Measurements from ENCODE around the gene DDX51. TPM values are rescaled to one million over a fixed set of nuclear protein-coding genes. Genes with fewer than 3 reads are reported as not detected.

DDX51 gene
- total RNA-seq, 2 donors from 2014 or later = 16.1 to 27.4 TPM

- no peak for ATAC-seq
- no peak overlapping the region for H3K4me3 ChIP-seq
- peaks cover 0 to 2% of the 10 kb centered on the region in 2 donors for H3K36me3 ChIP-seq (replicated peaks in 1 of 2; ENCODE audit: insufficient read depth in 1 of 2, low read depth in 2 of 2)
- WGBS, 2 donors = 96% methylated on average over 8 to 13 of the region's 13 CpGs
- no peaks in the 10 kb centered on the region for H3K4me1 ChIP-seq
- intact Hi-C loops (cut with DNase I) = no loop called here
- TF ChIP-seq CTCF (IDR thresholded peaks at IDR 0.05) = no peak
- TF ChIP-seq POLR2A (IDR thresholded peaks at IDR 0.05) = no peak
- H3K27ac ChIP-seq = no peak overlapping the region
- H3K9me3 ChIP-seq = no peaks in the 10 kb centered on the region
- no peaks in the 10 kb centered on the region for H3K27me3 ChIP-seq
- no peak for DNase-seq
Measured at GRCh38 chr12:132100306-132101065, 43.6 kb downstream of the DDX51 start.

- no peak for ATAC-seq
- intact Hi-C loops (cut with DNase I) = no loop called here
- no peaks in the 10 kb centered on the region for H3K4me1 ChIP-seq
- H3K36me3 ChIP-seq (replicated peaks in 1 of 2; ENCODE audit: insufficient read depth in 1 of 2, low read depth in 2 of 2) = no peaks in the 10 kb centered on the region
- no peak for DNase-seq
- 94% methylated on average over 10 to 12 of the region's 12 CpGs for WGBS, 2 donors
- TF ChIP-seq CTCF (IDR thresholded peaks at IDR 0.05) = no peak
- TF ChIP-seq POLR2A (IDR thresholded peaks at IDR 0.05) = no peak
- H3K27me3 ChIP-seq = no peaks in the 10 kb centered on the region
- no peaks in the 10 kb centered on the region for H3K9me3 ChIP-seq
- no peak overlapping the region for H3K4me3 ChIP-seq
- no peak overlapping the region for H3K27ac ChIP-seq
Measured at GRCh38 chr12:132099739-132100138, 44.4 kb downstream of the DDX51 start.

- ATAC-seq (no peak), DNase-seq (no peak)
- Histone ChIP-seq H3K27me3 (no peaks in the 10 kb centered on the region), H3K27ac (no peak overlapping the region), H3K4me1 (no peaks in the 10 kb centered on the region), H3K36me3 (replicated peaks in 1 of 2; ENCODE audit: insufficient read depth in 1 of 2, low read depth in 2 of 2) (peaks cover 0 to 3% of the 10 kb centered on the region in 2 donors), H3K9me3 (no peaks in the 10 kb centered on the region), H3K4me3 (no peak overlapping the region)
- intact Hi-C loops (cut with DNase I) = no loop called here
- 88 to 94% methylated on average over 11 of the region's 11 CpGs for WGBS, 2 donors
- no peak for TF ChIP-seq CTCF (IDR thresholded peaks at IDR 0.05)
- no peak for TF ChIP-seq POLR2A (IDR thresholded peaks at IDR 0.05)
Measured at GRCh38 chr12:132095520-132096409, 48.4 kb downstream of the DDX51 start.

GRCh38 chr12:132094269-132094891, 49.7 kb downstream of the DDX51 start:
- DNase-seq = no peak
- TF ChIP-seq CTCF (IDR thresholded peaks at IDR 0.05) (no peak), POLR2A (IDR thresholded peaks at IDR 0.05) (no peak)
- Histone ChIP-seq H3K4me1 (no peaks in the 10 kb centered on the region), H3K27ac (no peak overlapping the region), H3K36me3 (replicated peaks in 1 of 2; ENCODE audit: insufficient read depth in 1 of 2, low read depth in 2 of 2) (peaks cover 0 to 3% of the 10 kb centered on the region in 2 donors), H3K4me3 (no peak overlapping the region), H3K27me3 (no peaks in the 10 kb centered on the region), H3K9me3 (no peaks in the 10 kb centered on the region)
- WGBS, 2 donors = 96 to 98% methylated on average over 13 of the region's 16 CpGs
- ATAC-seq = no peak
- intact Hi-C loops (cut with DNase I) = no loop called here
